ENCODE measurements around the gene GPC6. TPM values are rescaled to one million over a fixed set of nuclear protein-coding genes. Genes with fewer than 3 reads are reported as not detected.

The GPC6 gene
- total RNA-seq, 1 experiment from 2014 or later, result not detected

- TF ChIP-seq EZH2 (IDR thresholded peaks at IDR 0.05; ENCODE audit: low read depth), result no peak
- TF ChIP-seq CTCF (conservative IDR thresholded peaks at IDR 0.05), result no peak
- intact Hi-C loops (cut with micrococcal nuclease; ENCODE audit: unreplicated experiment), result no loop called here
- Histone ChIP-seq H2AFZ (no peak overlapping the region), H3K79me2 (ENCODE audit: low read depth) (no peaks in the 10 kb centered on the region), H3K36me3 (ENCODE audit: low read depth) (no peaks in the 10 kb centered on the region), H3K27ac (no peak overlapping the region), H3K27me3 (ENCODE audit: insufficient read depth, low read depth) (no peaks in the 10 kb centered on the region), H4K20me1 (ENCODE audit: insufficient read depth) (no peaks in the 10 kb centered on the region), H3K4me2 (no peak overlapping the region), H3K4me1 (replicated peaks; ENCODE audit: insufficient read depth) (no peaks in the 10 kb centered on the region), H3F3A (ENCODE audit: insufficient read depth, low read depth) (no peaks in the 10 kb centered on the region), H3K9me3 (ENCODE audit: insufficient read depth, low read depth) (no peaks in the 10 kb centered on the region), H3K4me3 (no peak overlapping the region), H3K9me2 (ENCODE audit: insufficient read depth) (no peaks in the 10 kb centered on the region)
- DNase-seq, result no peak
- no TSS peak for BruUV-seq (replicated peaks)
- ChIA-PET CTCF (no interaction called here), POLR2A (ENCODE audit: unreplicated experiment) (no interaction called here)
Measured at GRCh38 chr13:94248454-94249228, 1022.0 kb downstream of the GPC6 start.

GRCh38 chr13:94249512-94249911 lies 1022.9 kb downstream of the GPC6 start:
- H3K9me2 ChIP-seq (ENCODE audit: insufficient read depth), result no peaks in the 10 kb centered on the region
- H3K4me1 ChIP-seq (replicated peaks; ENCODE audit: insufficient read depth), result no peaks in the 10 kb centered on the region
- no peak for TF ChIP-seq CTCF (conservative IDR thresholded peaks at IDR 0.05)
- no peak for TF ChIP-seq EZH2 (IDR thresholded peaks at IDR 0.05; ENCODE audit: low read depth)
- H3F3A ChIP-seq (ENCODE audit: insufficient read depth, low read depth), result no peaks in the 10 kb centered on the region
- H3K4me3 ChIP-seq, result no peak overlapping the region
- H3K27ac ChIP-seq, result no peak overlapping the region
- H2AFZ ChIP-seq, result no peak overlapping the region
- intact Hi-C loops (cut with micrococcal nuclease; ENCODE audit: unreplicated experiment), result no loop called here
- no peak overlapping the region for H3K4me2 ChIP-seq
- no peaks in the 10 kb centered on the region for H3K36me3 ChIP-seq (ENCODE audit: low read depth)
- H4K20me1 ChIP-seq (ENCODE audit: insufficient read depth), result no peaks in the 10 kb centered on the region
- POLR2A ChIA-PET (ENCODE audit: unreplicated experiment), result no interaction called here
- no peaks in the 10 kb centered on the region for H3K27me3 ChIP-seq (ENCODE audit: insufficient read depth, low read depth)
- CTCF ChIA-PET, result no interaction called here
- BruUV-seq (replicated peaks), result no TSS peak
- peak in 1 of 2 experiments; percentile 51 for DNase-seq
- no peaks in the 10 kb centered on the region for H3K9me3 ChIP-seq (ENCODE audit: insufficient read depth, low read depth)
- H3K79me2 ChIP-seq (ENCODE audit: low read depth), result no peaks in the 10 kb centered on the region

GRCh38 chr13:94251831-94252608 lies 1025.4 kb downstream of the GPC6 start:
- Histone ChIP-seq H3K4me3 (no peak overlapping the region), H3F3A (ENCODE audit: insufficient read depth, low read depth) (no peaks in the 10 kb centered on the region), H3K79me2 (ENCODE audit: low read depth) (no peaks in the 10 kb centered on the region), H3K36me3 (ENCODE audit: low read depth) (no peaks in the 10 kb centered on the region), H3K4me1 (replicated peaks; ENCODE audit: insufficient read depth) (no peaks in the 10 kb centered on the region), H3K27me3 (ENCODE audit: insufficient read depth, low read depth) (no peaks in the 10 kb centered on the region), H4K20me1 (ENCODE audit: insufficient read depth) (no peaks in the 10 kb centered on the region), H3K27ac (no peak overlapping the region), H3K4me2 (no peak overlapping the region), H3K9me2 (ENCODE audit: insufficient read depth) (no peaks in the 10 kb centered on the region), H2AFZ (no peak overlapping the region), H3K9me3 (ENCODE audit: insufficient read depth, low read depth) (no peaks in the 10 kb centered on the region)
- TF ChIP-seq CTCF (conservative IDR thresholded peaks at IDR 0.05) (no peak), EZH2 (IDR thresholded peaks at IDR 0.05; ENCODE audit: low read depth) (no peak)
- intact Hi-C loops (cut with micrococcal nuclease; ENCODE audit: unreplicated experiment), result no loop called here
- no peak for DNase-seq
- CTCF ChIA-PET, result no interaction called here
- no TSS peak for BruUV-seq (replicated peaks)
- POLR2A ChIA-PET (ENCODE audit: unreplicated experiment), result no interaction called here
